SH-SY5Y (cell line): ENCODE results near the gene TMEM169.

Source experiments
- GATA2 ChIP-seq: IDR thresholded peaks from 2 replicates; pipeline ENCODE4 v1.6.1; 2011; ENCODE audit warnings: mild to moderate bottlenecking, low read depth, low read length
- GATA3 ChIP-seq: IDR thresholded peaks from 2 replicates; pipeline ENCODE4 v1.6.1; 2011; ENCODE audit warnings: low read depth, mild to moderate bottlenecking, low read length, moderate library complexity

The TMEM169 gene

GRCh38 chr2:216108310-216108966 lies 26.7 kb downstream of the TMEM169 start:
- TF ChIP-seq GATA2: no peak; the same call in 1 of the 2 replicates
- TF ChIP-seq GATA3: no peak

GRCh38 chr2:216108967-216109921 lies 27.5 kb downstream of the TMEM169 start, which contains the start of gene XRCC5:
TSS of gene XRCC5 (plus strand) at chr2:216109348. CDS start at chr2:216109437, 89 bp downstream.
- TF ChIP-seq GATA3: no peak
- peak; percentile 62; the same call in 1 of the 2 replicates for TF ChIP-seq GATA2

GRCh38 chr2:216109962-216110614 lies 28.4 kb downstream of the TMEM169 start:
- TF ChIP-seq GATA3 (0 out of 2 replicates have a peak, but pooled peaks have one; percentile 32), GATA2 (no peak; the same call in 1 of the 2 replicates)

DNA sequence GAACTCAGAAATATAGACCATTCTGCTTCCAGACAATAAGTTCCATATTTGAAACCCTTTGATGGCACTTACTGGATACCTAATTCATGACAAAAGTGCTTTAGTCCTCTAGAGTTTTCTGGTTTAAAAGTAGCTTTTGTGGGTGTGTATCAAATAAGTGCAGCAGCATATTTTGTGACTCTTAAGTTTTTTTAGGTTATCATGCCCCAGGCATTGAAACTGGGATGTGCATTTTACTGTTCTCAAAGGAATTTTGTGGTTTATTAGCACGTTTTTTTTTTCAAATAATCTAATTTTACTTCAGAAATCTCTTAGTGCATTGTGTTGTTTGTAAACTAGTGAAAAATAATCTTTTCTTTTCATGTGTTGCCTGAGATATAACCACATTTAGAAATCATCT lies 28.9 kb downstream of the TMEM169 start:
- TF ChIP-seq GATA3 (no peak), GATA2 (no peak)

GRCh38 chr2:216111122-216111521 lies 29.4 kb downstream of the TMEM169 start:
- TF ChIP-seq GATA2 (no peak), GATA3 (no peak)

DNA sequence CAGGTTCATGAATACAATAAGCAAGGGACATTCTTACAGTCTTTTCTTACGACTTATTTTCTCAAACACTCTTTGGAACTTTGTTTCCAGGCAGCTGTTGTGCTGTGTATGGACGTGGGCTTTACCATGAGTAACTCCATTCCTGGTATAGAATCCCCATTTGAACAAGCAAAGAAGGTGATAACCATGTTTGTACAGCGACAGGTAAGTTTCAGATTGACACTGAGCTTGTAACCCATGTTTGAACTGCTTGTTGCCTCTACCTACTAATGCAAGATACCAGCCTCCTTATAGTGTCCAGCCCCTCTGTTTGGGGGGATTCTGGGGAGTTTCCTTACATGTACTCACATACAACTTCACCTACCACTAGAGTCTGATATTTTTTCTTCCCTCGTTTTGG lies 31.2 kb downstream of the TMEM169 start:
- TF ChIP-seq GATA2: no peak
- TF ChIP-seq GATA3: no peak

- TF ChIP-seq GATA3: no peak
- no peak for TF ChIP-seq GATA2
Observed at GRCh38 chr2:216113572-216113971, 31.9 kb downstream of the TMEM169 start.

DNA sequence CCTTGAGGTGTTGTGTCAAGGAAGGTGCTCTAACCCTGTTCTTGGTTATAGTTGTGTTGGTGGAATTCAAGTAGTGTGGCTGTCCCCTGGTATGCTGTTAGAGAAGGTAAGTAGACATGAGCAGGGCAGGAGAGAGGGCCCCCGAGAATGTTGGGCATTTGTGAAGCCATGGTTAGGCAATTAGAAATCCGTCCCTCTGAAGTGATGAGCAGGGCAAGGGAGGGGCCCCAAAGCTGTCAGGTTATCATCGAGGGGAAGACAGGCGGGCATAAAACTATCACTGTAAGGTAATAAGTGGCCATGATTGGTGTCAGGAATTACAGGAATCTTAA lies 32.6 kb downstream of the TMEM169 start:
- no peak for TF ChIP-seq GATA2
- TF ChIP-seq GATA3: no peak

GRCh38 chr2:216114714-216115531 lies 33.2 kb downstream of the TMEM169 start:
- TF ChIP-seq GATA3 (no peak), GATA2 (no peak)

GRCh38 chr2:216116418-216116817 lies 34.7 kb downstream of the TMEM169 start:
- TF ChIP-seq GATA2: peak; percentile 73
- peak; percentile 24; the same call in 1 of the 2 replicates for TF ChIP-seq GATA3

GRCh38 chr2:216117561-216118340 lies 36.0 kb downstream of the TMEM169 start:
- TF ChIP-seq GATA2: no peak
- TF ChIP-seq GATA3: no peak

DNA sequence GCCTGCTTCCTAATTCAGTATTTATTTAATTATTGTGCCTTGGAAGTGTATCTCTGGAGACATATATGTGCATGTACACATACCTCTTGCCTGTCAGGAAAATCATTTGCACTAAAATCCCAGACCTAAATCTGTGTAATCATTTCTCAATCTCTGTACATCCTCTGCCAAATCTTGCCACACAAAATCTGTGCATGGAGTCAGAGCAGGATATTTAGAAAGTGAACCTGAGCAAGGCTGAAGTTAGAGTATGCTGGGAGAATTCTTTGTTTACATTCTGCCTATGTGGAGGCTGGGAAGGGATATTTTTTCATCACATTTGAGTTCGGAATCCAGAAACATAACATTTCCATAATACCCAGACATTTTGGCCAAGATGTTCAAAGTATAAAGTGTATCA lies 36.8 kb downstream of the TMEM169 start:
- no peak for TF ChIP-seq GATA3
- no peak for TF ChIP-seq GATA2

GRCh38 chr2:216119146-216119545 lies 37.4 kb downstream of the TMEM169 start:
- TF ChIP-seq GATA2: no peak
- TF ChIP-seq GATA3: no peak
